ENCODE data around the gene BBX.

DNA sequence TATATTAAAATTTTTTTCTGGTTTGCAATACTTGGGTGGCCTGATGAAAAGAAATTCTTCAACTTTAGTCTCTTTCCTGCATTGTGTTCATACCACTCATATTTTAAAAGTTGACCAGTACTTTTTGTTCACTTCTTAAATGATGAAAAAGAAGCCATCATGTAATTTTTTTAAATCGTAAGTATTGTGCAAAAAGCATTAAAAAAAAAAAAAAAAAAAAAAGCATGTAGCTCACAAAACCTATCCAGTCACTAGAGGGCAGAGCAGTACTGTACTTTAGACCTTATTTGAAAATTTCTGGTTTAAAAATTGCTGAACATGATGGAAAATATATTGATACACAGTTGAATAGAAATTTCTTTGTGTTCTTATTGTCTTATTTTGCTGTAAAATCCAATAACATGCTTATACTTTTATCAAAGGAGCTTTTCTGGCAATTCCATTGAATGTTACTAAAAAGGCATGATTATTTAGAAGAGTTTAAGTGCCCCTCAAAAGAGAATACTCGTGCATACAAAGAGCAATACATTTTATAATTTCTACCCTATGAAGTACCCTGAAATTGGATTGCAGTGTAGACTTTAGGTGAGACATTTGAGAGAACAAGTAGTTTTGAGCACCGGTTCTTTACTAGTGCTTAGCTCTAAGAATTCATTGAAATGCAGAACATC, 137.7 kb downstream of the BBX start:
- TF ChIP-seq TAF1 (IDR thresholded peaks at IDR 0.05; ENCODE audit: borderline replicate concordance, insufficient read depth, low read length) (no peak), POLR2AphosphoS5 (IDR thresholded peaks at IDR 0.05; ENCODE audit: low read depth, low read length) (no peak), REST (IDR thresholded peaks at IDR 0.05; ENCODE audit: insufficient read depth in 1 of 2, low read depth in 2 of 2, low read length in 2 of 2) (no peak), SIN3A (IDR thresholded peaks at IDR 0.05; ENCODE audit: borderline replicate concordance, insufficient read depth, low read length) (no peak), FOXP2 (optimal IDR thresholded peaks at IDR 0.05; ENCODE audit: borderline replicate concordance, extremely low read depth, extremely low read length, insufficient read depth) (no peak)

Data from PFSK-1 (cell line).